Stimulated activated CD4-positive, alpha-beta T cell treated with anti-CD3 and anti-CD28 coated beads, Interleukin-2, amount 100 ng/mL, for 24 hours (primary cell): ENCODE measurements around the gene C2orf81.
A peak's percentile ranks its signal among the peaks of the same experiment; 100 is the strongest.
"Not testable (repeated sequence)": the region's sequence is repeated elsewhere in the genome, so short reads cannot be mapped to it uniquely, and the experiment has no call there.

Experiments used
- DNase-seq, 2 donors: peaks; one replicate each; pipeline ENCODE4 v3.0.0-alpha.2; 2020

C2orf81 gene

DNA sequence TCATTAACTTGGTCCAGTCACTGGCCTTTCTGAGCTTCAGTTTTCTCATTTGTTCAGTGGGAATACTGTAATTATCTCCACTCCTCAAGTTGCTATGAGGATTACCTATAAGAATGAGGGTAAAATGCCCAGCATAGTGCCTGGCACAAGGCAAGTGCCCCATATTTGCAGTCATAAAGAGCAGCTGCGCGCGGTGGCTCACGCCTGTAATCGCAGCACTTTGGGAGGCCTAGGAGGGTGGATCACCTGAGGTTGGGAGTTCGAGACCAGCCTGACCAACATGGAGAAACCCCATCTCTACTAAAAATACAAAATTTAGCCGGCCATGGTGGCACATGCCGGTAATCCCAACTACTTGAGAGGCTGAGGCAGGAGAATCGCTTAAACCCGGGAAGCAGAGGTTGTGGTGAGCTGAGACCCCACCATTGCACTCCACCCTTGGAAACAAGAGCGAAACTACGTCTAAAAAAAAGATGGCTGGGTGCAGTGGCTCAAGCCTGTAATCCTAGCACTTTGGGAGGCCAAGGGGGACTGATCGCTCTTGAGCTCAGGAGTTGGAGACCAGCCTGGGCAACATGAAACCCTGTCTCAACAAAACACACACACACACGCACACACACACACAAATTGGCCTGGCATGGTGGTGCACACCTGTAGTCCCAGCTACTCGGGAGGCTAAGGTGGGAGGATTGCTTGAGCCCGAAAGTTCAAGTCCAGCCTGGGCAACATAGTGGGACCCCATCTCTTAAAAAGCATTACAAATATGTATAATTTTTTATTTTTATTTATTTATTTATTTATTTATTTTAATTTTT is 21.3 kb upstream of the C2orf81 start:
- DNase-seq: not testable (repeated sequence)

DNA sequence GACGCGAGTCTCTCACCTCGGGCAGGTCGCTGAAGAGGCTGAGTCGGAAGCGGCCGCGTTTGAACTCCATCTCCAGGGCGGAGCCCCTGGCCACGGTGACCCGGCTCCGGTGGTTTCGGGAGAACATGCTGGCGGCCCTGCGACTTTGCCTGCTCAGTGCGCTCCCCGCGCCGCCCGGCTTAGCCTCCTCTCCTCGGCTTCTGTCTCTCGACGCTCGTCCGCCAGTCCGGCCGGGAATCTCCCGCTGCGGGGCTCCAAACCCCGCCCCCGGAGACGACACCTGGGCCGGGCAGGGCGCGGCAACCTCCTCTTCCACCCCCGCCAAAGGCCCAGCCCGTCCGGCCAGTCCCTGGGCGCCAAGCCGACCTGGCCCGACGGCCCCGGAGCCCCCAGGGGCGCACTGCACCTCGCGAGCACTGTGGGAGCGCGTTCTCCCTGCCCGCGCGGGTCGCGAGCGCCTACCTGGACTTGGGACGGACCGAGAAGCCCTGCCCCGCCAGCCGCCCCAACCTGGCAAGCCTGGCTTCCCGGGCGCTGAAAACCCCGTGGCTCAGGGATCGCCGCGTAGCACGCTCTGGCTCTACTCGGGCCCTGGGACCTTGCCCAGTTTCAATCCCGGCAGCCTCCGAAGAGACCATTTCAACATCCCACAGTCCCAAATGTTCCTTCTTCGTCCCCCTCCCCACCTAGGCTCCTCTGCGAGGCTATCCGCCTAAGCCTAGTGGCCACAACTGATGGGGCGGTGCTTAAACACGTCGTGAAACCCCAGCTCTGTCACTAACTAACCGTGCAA is 20.5 kb upstream of the C2orf81 start, which contains the start of gene RTKN:
RTKN (minus strand) TSS at position 248 of the 793 bp plus-strand sequence; CDS start at position 127, 121 bp downstream.
- DNase-seq: peak in 1 of 2 donors; percentile 45

DNA sequence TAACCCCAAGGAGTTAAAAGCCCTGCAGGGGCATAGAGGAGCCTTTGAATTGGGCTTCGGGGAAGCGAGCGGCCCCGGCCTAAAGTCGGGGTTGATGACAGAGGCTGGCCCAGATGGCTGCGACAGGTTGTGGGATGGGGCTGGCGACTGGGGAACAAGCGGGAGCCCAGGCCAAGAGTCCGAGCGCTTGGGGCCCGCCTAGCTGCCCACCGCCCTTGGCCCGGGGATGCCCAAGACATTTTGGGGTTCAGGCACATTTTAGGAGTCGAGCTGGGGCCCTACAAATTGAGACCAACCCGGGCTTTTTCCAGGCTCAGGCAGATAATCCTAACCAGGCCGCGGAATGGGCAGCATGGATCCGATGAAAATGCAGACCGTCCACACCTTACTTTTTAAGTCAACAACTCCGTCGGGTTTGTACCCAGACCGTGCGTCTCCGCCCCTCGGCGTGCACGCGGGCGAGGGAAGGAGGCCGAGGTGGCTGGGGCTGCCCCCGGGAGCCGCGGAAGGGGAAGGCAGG is 19.8 kb upstream of the C2orf81 start:
- DNase-seq: no peak

DNA sequence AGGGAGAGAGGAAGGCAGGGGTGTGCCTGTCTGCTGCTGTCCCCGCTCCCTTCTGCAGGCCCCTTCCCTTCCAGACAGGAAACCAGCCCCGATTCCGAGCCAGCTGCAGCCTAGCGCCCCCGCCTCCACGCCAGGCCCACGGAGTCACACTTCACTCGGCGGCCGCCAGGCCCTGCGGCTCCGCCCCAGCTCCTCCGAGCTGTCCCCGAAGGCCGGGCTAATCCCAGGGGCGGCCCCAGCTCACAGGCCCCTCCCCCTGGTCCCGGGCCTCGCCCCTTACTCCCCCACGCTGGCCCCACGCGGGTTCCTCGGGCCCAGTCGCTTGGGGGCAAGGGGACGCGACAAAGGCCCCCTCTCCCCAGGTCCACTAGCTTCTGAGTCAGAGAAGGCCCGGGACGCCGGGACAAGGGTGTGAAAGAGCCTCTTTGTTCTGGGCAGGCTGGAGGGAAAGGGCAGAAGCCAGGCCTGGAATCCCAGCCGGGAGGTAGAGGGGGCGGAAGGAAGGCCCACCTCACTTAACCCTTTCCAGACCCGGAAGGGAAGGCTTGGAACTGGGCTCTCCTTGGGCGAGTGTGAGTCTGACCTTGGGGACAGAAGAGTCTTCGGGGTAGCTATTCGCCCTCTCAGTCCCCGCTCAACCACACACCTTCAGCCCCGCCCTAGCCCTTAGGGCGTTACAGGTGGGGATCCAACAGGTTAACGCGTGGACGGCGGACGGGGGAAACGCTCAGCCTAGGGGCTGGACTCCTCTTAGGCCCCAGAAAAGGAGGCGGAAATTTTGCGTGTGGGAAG is 19.2 kb upstream of the C2orf81 start:
- DNase-seq: peak; percentile 49 to 72

DNA sequence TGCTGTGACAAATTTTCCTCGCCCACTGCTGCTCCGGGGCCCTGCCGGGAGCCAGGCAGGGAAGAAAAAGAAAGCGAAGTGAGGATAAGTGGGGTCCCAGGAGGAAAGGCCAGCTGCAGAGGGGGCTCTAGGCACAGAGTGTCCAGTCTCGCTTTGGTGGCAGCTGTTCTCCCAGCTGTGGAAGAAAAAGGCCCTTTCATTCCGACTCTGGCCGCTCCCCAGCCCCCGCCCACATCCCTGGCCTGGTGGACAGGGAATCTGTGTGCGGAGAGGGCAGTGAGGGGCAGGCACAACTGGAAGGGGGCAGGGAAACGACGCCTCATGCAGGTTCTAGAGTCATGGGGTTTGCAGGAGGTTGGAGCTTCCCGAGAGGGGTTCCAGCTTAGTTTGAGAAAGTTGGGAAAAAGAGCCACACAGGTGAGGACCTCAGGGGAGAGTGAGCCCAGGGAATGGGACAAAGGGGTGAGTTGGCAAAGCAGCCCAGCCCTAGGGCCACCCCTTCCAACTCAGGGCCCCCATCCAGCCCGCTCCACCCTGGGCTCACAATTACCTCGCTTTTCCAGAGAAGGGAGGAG is 18.5 kb upstream of the C2orf81 start:
- no peak for DNase-seq

GRCh38 chr2:74439373-74439772 is 18.0 kb upstream of the C2orf81 start:
- DNase-seq: no peak

GRCh38 chr2:74438248-74438647 is 16.8 kb upstream of the C2orf81 start:
- no peak for DNase-seq

GRCh38 chr2:74436848-74437695 is 15.7 kb upstream of the C2orf81 start:
- no peak for DNase-seq

DNA sequence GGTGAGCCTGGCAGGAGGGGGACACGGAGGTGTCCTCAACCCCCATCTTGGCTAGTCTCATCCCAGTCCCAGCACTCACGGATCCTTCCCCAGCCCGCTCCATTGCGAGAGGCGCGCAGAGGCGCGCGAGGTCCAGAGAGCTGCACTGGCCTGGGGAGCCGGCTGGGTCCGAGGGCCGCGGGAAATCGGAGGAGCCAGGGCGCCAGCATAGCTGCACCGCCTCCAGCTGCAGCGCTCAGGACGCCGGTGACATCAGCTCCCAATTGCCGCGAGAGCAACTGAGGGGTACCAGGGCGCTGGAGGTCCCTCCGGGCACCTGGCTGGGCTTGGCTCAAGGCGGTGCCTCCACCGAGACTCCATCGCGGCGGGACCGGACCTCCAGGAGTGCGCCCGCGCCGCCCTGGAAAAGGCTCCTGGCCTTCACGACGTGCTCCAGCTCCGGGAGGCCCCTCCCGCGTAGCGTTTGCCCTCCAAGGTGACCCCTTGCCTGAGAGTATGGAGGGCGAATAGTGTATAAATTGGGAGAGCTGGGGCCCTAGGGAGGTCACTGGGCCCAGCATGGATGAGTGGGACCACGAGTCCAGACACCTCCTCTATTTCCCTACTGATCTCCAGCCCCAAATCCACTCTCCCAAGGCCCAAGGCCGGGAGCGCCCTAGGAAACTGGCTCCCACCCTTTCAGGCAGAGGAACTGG is 14.8 kb upstream of the C2orf81 start:
- DNase-seq: no peak

GRCh38 chr2:74430502-74430901 is 9.1 kb upstream of the C2orf81 start:
- DNase-seq: no peak

DNA sequence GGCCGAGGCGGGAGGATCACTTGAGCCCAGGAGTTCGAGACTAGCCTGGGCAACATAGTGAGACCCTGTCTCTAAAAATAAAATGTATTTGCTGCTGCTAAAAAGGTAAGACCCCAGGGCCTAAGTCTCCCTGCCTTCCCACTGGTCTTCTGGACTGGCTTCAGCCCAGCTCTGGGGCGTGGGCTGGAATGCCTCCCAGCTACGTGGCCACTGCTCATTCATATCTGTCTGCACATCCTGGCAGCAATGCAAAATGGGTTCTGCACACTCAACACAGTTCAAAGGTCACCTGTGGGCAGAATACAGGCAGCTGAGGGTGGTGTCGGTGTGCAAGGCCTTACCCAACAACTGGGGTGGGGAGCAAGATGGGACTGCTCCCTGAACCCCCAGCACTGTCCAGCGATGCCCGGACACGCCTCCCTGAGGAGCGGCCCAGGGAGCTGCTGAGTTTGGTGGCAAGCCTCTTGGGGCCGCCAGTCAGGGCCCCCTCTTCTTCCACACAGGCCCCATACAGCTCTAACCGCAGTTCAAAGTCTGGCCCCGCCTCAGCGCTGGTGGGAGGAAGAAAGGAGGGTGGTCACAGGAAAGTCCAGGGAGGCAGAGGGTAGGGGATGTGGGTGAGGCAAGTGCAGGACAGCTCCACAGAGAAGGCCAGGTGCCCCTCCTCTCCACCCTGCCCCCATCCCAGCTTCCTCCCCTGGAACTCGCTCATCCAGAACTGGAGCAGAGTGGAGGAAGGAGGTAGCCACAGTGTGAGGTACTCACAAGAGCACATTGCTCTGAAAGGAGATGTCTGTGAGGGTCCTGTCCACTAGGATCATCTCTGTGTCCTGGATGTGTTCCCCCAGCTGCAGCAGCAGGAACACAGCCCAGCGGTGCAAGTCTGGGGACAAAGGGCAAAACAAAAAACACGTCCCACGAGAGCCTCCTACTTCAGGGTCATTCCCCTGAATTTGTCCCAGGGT is 8.3 kb upstream of the C2orf81 start:
- no peak for DNase-seq

GRCh38 chr2:74428675-74429074 is 7.3 kb upstream of the C2orf81 start:
- DNase-seq: no peak

DNA sequence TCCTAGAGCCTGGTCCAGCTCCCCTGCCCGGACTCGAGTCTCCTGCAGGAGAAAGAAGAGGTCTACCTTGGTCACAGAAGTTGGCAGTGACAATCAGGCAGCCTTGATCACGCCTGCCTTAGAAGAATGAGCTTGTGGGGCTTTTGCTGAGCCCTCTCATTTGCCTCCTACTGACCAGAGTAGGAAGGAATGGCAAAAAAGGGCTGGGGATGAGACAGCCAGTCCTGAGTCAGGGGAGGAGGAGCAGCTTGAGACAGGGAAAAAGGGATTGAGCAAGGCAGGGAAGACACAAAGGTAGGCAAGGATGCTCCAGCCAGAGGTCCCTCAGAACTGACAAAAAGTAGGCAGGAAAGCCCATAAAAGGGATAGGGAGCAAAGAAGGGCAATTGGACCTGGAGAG is 6.1 kb upstream of the C2orf81 start:
- no peak for DNase-seq

DNA sequence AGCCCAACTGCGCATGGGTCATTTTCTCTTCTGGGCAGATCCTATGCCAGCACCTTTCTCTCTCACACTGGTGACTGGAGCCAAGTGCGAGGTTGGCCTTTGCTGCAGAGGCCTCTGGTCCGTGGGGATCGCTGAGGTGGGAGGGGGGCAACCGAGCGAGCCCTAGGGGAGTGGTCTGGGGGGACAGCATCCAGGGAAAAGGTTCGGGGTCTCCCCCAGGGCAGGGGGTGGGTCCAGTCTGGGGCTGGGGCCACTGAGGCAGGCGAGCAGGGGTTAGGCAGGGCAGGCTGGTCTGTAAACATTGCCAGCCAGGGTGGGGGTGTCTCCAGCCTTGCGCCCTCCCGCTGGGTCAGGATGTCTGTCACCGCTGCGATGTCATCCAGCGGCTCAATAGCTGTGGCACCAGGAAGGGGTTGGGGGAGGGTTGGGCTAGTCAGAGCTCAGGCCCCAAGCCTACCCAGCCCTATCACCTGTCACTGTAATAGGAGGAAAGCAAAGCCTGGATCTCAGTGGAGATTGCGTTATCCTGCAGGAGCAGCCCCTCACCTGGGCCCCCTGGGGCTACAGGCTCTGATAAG is 4.9 kb upstream of the C2orf81 start:
- DNase-seq: no peak

- DNase-seq: no peak
Measured at GRCh38 chr2:74425523-74425922, 4.1 kb upstream of the C2orf81 start.

DNA sequence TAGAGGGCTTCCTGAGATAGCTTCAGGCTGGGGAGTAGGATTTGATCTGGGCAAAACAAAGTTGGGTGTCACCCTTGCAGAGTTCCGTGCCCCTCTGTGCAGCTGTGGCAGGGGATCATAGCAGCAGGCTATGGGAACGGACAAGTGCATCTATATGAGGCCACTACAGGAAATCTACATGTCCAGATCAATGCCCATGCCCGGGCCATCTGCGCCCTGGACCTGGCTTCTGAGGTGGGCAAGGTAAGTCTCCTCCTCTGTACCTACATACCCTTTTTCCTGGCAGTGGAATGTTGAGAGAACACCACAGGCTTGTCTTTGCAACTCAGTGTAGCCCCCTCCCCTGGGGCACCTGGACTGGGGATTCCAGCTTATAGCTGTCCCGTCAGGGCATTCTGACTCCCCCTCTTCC is 3.6 kb upstream of the C2orf81 start:
- DNase-seq: no peak

DNA sequence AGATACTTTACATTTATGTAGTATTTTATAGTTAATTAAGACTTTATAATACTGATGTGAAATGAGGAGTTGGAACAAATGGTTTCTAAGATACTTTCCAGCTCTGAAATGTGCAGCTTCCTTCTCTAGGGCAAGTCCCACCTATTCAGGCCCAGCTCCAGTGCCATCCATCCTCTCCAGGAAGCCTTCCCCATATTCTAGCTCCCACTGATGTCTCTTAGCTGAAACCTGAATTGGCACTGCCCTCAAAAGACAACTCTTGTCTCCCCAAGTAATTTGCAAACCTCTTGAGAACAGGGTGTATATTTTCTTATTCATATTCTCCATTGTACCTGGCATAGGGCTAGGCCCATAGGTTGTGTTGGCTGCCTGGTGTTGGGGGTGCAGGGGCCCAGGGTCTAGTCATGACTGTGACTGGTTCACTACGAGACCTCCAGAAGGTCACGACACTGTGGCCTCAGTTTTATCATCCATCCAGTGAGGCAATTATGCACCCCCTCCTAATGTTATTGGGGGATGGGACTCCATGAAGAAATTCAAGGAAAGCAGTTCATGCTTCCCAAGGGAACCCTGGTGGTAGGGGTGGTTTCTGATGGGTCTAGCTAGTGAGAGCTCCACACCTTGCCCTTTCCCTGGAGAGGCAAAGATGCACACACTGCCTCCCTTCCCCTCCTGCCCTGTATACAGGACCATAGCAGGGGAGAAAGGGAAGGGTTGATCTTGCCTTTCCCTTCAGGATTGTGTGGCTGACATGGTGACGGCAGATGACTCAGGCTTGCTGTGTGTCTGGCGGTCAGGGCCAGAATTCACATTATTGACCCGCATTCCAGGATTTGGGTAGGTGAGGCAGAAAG is 2.9 kb upstream of the C2orf81 start:
- no peak for DNase-seq
